GM21515 (cell line): ENCODE results near the gene RPP14.

Experiments used
- ATAC-seq: cut with Tn5 transposase; IDR thresholded peaks from one replicate; pipeline ENCODE4 v1.9.1; 2021; ENCODE audit not compliant: unreplicated experiment

Gene RPP14

DNA sequence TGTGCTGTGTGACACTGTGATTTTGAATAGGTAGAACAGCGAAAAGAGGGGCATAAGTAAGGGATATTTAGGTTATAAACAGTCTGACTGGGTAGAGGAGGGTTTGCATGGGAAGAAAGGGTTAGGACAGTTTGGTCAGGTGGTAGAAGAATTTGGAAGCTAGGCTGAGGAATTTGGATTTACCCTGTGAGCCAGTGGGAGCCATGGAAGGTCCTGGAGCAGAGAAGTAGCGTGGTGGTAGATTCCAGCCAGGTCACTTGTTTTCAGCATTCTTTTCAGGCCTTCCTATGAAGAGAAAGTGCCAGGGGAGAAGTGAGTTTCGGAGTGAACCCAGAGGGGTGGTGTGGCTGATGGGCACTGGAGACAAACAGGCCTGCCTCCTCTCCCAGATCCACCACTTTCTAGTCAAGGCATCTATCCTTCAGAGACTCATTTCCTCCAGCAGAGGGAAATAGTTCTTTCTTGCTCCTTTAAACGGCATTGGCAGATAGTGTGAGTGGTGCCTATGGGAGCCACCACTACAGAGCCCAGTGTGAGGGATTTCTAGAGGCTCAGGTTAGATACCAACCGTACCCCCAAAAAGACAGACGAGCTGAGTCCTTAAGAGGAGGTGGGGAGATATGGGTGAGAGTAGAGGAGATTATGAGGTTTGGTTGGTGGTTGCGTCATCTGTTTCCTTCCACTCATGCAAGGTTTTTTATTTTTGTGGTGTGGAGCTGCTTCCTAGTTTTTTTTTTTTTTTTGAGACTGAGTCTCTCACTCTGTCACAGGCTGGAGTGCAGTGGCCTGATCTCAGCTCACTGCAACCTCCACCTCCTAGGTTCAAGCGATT, 47.9 kb downstream of the RPP14 start:
- no peak for ATAC-seq

DNA sequence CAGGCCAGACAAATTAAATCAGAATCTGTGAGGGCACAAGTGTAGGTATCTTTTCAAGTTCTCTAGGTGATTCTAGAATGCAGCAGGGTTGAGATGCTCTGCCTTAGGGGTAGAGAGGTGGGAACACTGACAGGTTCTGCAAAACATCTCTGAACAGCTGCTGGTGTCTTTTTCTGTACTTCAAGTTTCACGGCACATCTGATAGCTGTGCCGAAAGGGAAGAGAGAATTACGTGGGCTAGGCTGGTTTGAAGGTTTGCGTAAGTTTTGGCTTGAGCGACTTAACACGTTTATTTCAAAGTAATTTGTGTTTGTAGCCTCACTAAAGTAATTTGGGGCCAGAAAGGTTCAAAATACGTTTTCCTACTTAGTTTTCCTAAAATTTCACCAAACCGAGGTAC, 49.1 kb downstream of the RPP14 start:
- ATAC-seq: peak; percentile 66

GRCh38 chr3:58356054-58356453, 50.0 kb downstream of the RPP14 start:
- ATAC-seq: no peak

GRCh38 chr3:58357402-58357801, 51.4 kb downstream of the RPP14 start:
- ATAC-seq: no peak

- no peak for ATAC-seq
Observed at GRCh38 chr3:58358092-58358491, 52.0 kb downstream of the RPP14 start.

- no peak for ATAC-seq
Observed at GRCh38 chr3:58358808-58359207, 52.8 kb downstream of the RPP14 start.

- ATAC-seq: no peak
Observed at GRCh38 chr3:58359621-58360020, 53.6 kb downstream of the RPP14 start.

DNA sequence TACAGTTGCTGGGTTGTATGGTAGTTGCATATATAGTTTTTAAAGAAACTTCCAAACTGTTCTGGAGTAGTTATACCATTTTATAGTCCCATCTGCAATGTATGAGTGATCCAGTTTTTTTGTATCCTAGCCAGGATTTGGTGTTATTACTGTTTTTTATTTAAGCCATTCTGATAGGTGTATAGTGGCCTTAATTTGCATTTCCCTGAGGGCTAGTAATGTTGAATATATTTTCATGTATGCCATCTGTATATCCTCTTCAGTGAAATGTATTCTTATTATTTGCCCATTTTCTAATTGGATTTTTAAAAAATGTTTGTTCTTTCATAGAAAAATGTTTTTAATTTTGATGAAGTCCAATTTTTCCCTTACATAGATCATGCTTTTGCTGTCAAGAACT, 55.8 kb downstream of the RPP14 start:
- ATAC-seq: no peak

DNA sequence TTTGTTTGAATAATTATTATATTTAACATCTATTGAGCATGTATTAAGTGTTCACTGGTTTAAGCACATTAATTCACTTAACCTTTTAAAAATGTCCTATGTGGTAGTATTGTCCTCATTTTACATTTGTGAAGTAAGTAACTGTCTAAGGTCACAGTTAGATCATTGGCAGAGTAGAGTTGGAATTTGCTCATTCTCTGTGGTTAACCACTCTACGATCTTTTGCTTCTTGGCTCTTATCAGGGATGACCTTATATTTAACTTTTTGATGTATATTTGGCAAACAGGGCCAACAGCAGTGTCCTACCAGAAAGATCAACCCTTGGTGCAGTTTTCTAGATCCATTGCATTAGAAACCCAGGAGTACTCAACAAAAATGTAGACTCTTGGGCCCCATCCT, 60.7 kb downstream of the RPP14 start:
- no peak for ATAC-seq

GRCh38 chr3:58369038-58369437, 63.0 kb downstream of the RPP14 start:
- no peak for ATAC-seq
